ENCODE data around the gene RTP5. TPM values are rescaled to one million over a fixed set of nuclear protein-coding genes. Genes with fewer than 3 reads are reported as not detected.

Gene RTP5
- total RNA-seq, 6 experiments from 2014 or later: not detected

DNA sequence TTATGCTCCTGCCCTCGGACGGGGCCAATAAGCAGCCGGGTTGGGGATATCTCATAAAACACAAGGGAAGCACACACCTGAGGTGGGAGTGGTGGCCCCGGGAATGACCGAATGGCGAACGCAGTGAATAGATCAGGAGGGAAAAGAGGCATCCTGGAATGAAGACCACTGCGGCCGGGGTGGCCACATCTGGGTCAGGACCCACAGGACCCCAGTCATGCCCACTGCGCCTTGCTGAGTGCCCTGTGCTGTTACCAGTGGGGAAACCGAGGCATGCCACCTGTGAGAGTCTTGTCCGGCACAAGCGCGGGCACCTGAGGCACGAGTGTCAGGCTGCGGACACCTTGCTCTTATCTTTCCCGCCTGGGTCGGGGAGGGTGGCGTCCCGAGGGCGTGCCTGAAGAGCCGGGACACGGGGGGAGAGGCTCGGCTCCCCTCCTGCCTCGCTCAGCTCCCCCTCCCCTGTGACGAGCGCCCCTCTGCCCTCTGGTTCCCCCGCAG, 12.4 kb upstream of the RTP5 start:
- no peak overlapping the region for H3K27ac Mint-ChIP-seq
- no peaks in the 10 kb centered on the region for H3K9me3 Mint-ChIP-seq
- no peak overlapping the region for H3K4me3 Mint-ChIP-seq
- TF ChIP-seq, protein P1, sequence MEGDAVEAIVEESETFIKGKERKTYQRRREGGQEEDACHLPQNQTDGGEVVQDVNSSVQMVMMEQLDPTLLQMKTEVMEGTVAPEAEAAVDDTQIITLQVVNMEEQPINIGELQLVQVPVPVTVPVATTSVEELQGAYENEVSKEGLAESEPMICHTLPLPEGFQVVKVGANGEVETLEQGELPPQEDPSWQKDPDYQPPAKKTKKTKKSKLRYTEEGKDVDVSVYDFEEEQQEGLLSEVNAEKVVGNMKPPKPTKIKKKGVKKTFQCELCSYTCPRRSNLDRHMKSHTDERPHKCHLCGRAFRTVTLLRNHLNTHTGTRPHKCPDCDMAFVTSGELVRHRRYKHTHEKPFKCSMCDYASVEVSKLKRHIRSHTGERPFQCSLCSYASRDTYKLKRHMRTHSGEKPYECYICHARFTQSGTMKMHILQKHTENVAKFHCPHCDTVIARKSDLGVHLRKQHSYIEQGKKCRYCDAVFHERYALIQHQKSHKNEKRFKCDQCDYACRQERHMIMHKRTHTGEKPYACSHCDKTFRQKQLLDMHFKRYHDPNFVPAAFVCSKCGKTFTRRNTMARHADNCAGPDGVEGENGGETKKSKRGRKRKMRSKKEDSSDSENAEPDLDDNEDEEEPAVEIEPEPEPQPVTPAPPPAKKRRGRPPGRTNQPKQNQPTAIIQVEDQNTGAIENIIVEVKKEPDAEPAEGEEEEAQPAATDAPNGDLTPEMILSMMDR (IDR thresholded peaks at IDR 0.05): no peak
- H3K4me1 Mint-ChIP-seq (ENCODE audit: low read depth): no peaks in the 10 kb centered on the region; the same call in 1 of the 2 replicates
- H3K36me3 Mint-ChIP-seq (ENCODE audit: low read depth): no peaks in the 10 kb centered on the region
- H3K27me3 Mint-ChIP-seq (ENCODE audit: insufficient read depth): peaks cover 2% of the 10 kb centered on the region
- DNase-seq: no peak

DNA sequence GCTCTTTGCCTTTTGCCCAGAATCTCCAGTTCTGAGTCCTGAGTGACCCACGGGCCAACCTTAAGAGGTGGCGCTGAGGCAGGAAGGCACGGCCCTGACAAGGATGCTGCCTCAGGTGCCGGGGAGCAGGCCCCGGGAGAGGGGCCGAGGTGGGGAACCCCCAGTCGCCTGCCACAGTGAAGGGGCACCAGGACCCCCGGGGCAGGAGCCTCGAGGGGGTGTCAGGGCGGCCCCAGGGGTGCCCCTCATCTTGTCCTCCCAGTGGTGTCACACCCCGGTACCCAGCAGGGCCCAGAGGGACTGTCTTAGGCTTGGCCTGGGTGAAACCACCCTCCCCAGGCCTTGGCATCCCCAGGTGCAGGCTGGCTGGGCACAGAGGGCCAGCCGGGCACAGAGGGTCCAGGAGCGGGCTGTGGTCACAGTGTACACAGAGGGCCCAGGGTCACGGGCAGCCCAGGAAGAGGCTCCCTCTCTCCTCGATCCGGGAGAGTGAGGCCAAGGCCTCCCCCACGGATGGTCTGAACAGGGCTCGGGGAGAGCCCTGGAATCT, 11.9 kb upstream of the RTP5 start:
- H3K9me3 Mint-ChIP-seq: no peaks in the 10 kb centered on the region
- H3K27me3 Mint-ChIP-seq (ENCODE audit: insufficient read depth): peaks cover 5% of the 10 kb centered on the region
- H3K4me1 Mint-ChIP-seq (ENCODE audit: low read depth): no peaks in the 10 kb centered on the region; the same call in 1 of the 2 replicates
- TF ChIP-seq, protein P1 (IDR thresholded peaks at IDR 0.05): no peak
- no peak overlapping the region for H3K27ac Mint-ChIP-seq
- H3K4me3 Mint-ChIP-seq: no peak overlapping the region
- DNase-seq: no peak
- no peaks in the 10 kb centered on the region for H3K36me3 Mint-ChIP-seq (ENCODE audit: low read depth)

DNA sequence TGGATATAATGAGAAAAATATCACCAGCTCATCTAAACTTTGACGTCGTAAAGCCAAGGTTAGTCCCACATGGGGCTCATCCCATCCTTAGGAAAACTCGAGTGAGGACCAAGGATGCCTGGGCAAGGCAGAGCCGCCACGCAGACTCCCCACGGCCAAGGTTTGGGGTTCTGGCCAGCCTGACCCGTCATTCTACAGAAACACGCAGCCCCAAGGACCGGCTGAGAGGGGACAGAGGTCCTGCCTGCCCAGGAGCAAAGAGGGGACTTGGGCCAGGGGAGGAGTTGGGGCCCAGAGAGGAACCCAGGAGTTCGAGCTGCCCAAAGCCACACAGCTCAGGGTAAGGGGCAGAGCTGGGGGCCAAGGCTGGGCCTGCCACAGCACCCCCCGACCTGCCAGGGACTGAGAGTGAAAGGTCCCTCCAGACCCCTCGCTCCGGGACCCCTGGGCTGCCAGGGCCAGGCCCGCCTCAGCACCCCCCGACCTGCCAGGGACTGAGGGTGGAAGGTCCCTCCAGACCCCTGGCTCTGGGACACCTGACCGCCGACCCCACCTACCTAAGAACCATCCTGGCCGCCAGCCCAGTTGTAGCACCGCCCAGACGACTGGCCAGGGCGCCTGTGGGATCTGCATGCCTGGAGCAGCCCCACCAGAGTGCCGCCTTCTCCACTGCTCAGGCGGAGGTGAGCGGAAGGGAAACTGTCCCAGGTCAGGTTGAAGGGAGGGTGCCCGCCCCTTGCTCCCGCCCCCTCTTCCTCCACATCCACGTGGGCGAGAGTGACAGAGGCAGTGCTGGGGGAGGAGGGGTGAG, 11.1 kb upstream of the RTP5 start, which contains the start of gene PDCD1:
PDCD1 (minus strand) TSS at position 689 of the 811 bp plus-strand sequence; CDS start at position 633, 56 bp downstream.
- no peaks in the 10 kb centered on the region for H3K9me3 Mint-ChIP-seq
- no peaks in the 10 kb centered on the region for H3K36me3 Mint-ChIP-seq (ENCODE audit: low read depth)
- no peaks in the 10 kb centered on the region; the same call in 1 of the 2 replicates for H3K4me1 Mint-ChIP-seq (ENCODE audit: low read depth)
- H3K4me3 Mint-ChIP-seq: peak within 1 kb of the TSS; percentile 78
- no peak for DNase-seq
- TF ChIP-seq, protein P1 (IDR thresholded peaks at IDR 0.05): no peak
- peaks cover 9% of the 10 kb centered on the region for H3K27me3 Mint-ChIP-seq (ENCODE audit: insufficient read depth)
- H3K27ac Mint-ChIP-seq: no peak within 1 kb of the TSS

DNA sequence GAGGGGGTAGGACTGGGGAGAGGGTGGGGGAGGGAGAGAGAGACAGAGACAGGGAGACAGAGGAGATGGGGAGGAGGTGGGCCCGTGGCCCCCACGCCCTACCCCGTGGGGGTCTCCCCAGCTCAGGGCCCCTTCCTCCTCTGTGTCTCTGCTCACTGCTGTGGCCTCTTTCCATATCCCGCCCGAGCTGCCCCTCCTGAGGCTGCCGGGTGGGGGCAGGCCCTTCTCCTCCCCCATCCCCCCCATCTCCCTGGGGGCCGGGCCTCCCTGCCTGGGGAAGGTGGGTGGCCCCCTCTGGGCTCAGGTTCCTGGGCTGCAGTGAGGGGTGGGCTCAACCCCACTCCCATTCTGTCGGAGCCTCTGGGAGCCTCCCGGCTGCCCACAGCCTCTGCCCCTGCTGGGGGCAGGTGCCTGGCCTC, 10.5 kb upstream of the RTP5 start:
- no peak for DNase-seq
- H3K36me3 Mint-ChIP-seq (ENCODE audit: low read depth): peaks cover 1% of the 10 kb centered on the region
- no peak overlapping the region for H3K27ac Mint-ChIP-seq
- H3K9me3 Mint-ChIP-seq: peaks cover 1% of the 10 kb centered on the region
- H3K4me1 Mint-ChIP-seq (ENCODE audit: low read depth): no peaks in the 10 kb centered on the region; the same call in 1 of the 2 replicates
- H3K4me3 Mint-ChIP-seq: no peak overlapping the region
- TF ChIP-seq, protein P1 (IDR thresholded peaks at IDR 0.05): no peak
- peaks cover 11% of the 10 kb centered on the region for H3K27me3 Mint-ChIP-seq (ENCODE audit: insufficient read depth)

DNA sequence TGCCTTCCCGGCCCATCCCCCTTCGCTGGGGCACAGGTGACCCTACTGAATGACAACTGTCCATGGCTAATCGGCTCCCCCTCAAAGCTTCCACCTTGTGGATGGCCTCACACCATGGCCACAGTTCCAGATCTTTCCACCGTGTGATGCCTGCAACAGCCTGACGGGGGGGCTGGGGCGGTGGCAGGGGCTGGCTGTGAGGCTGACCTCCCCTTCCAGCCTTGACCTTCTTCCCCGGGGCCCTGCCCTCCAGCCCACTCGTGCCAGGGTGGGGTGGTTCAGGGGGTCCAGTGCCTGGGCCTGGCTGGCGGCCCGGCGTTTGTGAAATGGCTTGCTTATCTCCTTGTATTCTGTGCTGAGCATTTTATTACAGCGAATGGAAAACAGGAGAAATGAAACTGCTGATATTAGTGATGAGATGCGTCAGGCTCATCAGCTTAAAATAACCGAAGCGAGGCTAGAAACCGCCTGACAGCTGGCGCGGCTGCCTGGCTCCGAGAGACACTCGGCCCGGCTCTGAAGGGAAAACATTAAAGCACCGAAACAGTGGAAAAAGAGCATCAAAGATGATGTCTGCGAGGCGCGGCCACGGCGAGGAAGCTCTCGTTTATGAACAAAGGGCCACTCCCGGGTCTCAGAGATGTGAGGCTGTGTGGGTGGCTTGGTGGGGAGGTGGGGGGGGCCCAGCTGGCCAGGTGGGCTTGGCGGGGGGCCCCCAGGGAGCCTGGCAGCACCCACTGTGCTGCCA, 9.9 kb upstream of the RTP5 start:
- Mint-ChIP-seq H3K4me1 (ENCODE audit: low read depth) (no peaks in the 10 kb centered on the region; the same call in 1 of the 2 replicates), H3K9me3 (peaks cover 6% of the 10 kb centered on the region), H3K27me3 (ENCODE audit: insufficient read depth) (peaks cover 11% of the 10 kb centered on the region), H3K4me3 (peak overlapping the region; percentile 78), H3K27ac (no peak overlapping the region), H3K36me3 (ENCODE audit: low read depth) (peaks cover 7% of the 10 kb centered on the region)
- DNase-seq: no peak
- TF ChIP-seq, protein P1 (IDR thresholded peaks at IDR 0.05): no peak

Measured in HFFc6 (cell line).